Measurements from ENCODE around the gene PDLIM5. TPM values are rescaled to one million over a fixed set of nuclear protein-coding genes. Genes with fewer than 3 reads are reported as not detected.

PDLIM5 gene
- total and polyA plus RNA-seq, 2 of the 8 experiments (the other 6 are each of a cell fraction or from before 2014, with no cell fraction given), result 37.3 to 62.1 TPM

DNA sequence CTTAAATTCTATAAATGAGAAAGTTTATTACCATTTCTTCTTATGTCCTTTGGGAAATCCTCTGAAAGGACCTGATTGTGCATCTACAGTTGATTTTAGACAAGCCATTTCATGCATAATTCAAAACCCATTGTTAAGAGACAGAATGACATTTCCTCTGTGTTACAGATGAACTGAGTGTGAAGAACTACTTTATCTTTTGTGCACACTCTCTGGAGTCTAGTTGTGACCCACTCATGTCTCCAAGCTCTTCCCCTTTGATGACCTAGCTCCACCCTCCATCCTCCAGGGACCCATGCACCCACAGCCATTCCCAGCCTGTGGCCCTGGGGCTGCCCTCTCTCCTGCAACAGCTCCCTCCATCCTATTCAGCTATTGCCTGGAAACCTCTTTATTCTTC is 248.6 kb downstream of the PDLIM5 start (continued):
- TF ChIP-seq KDM4A (IDR thresholded peaks at IDR 0.05; ENCODE audit: low read depth, low read length, severe bottlenecking) (no peak), TEAD4 (IDR thresholded peaks at IDR 0.05; ENCODE audit: low read depth, low read length) (no peak), YY1 (IDR thresholded peaks at IDR 0.05; ENCODE audit: low read depth, low read length) (no peak), TCF12 (IDR thresholded peaks at IDR 0.05; ENCODE audit: low read depth, low read length) (no peak)
- TF ChIP-seq, protein P1, sequence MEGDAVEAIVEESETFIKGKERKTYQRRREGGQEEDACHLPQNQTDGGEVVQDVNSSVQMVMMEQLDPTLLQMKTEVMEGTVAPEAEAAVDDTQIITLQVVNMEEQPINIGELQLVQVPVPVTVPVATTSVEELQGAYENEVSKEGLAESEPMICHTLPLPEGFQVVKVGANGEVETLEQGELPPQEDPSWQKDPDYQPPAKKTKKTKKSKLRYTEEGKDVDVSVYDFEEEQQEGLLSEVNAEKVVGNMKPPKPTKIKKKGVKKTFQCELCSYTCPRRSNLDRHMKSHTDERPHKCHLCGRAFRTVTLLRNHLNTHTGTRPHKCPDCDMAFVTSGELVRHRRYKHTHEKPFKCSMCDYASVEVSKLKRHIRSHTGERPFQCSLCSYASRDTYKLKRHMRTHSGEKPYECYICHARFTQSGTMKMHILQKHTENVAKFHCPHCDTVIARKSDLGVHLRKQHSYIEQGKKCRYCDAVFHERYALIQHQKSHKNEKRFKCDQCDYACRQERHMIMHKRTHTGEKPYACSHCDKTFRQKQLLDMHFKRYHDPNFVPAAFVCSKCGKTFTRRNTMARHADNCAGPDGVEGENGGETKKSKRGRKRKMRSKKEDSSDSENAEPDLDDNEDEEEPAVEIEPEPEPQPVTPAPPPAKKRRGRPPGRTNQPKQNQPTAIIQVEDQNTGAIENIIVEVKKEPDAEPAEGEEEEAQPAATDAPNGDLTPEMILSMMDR (IDR thresholded peaks at IDR 0.05; ENCODE audit: control extremely low read depth in 1 of 3, insufficient read depth in 1 of 3, low read depth in 1 of 3, low read length in 3 of 3), result no peak

All from H1 (cell line).